Measurements from ENCODE around the gene DUSP18.
"Not testable (repeated sequence)": the region's sequence is repeated elsewhere in the genome, so short reads cannot be mapped to it uniquely, and the experiment has no call there.

Gene DUSP18

GRCh38 chr22:30634471-30635233, 33.0 kb downstream of the DUSP18 start:
- H3K27me3 Mint-ChIP-seq (ENCODE audit: low read depth, poor library complexity) = peaks cover 2% of the 10 kb centered on the region

GRCh38 chr22:30631469-30631868, 36.2 kb downstream of the DUSP18 start:
- not testable (repeated sequence) for H3K4me1 Mint-ChIP-seq; DNase-seq; H3K27me3 Mint-ChIP-seq (ENCODE audit: low read depth, poor library complexity); H3K36me3 Mint-ChIP-seq (ENCODE audit: low read depth); H3K27ac Mint-ChIP-seq; H3K9me3 Mint-ChIP-seq; H3K4me3 Mint-ChIP-seq

More at GRCh38 chr22:30634471-30635233, 33.0 kb downstream of the DUSP18 start:
- Mint-ChIP-seq H3K9me3 (peaks cover 10% of the 10 kb centered on the region), H3K36me3 (ENCODE audit: low read depth) (no peaks in the 10 kb centered on the region), H3K4me3 (peak overlapping the region; percentile 62), H3K27ac (no peak overlapping the region), H3K4me1 (peaks cover 15% of the 10 kb centered on the region)
- DNase-seq = peak; percentile 93
- TF ChIP-seq CTCF (IDR thresholded peaks at IDR 0.05) = peak; percentile 95

- no peak for TF ChIP-seq CTCF (IDR thresholded peaks at IDR 0.05)
- H3K27ac Mint-ChIP-seq = no peak overlapping the region
- peaks cover 8% of the 10 kb centered on the region for H3K4me1 Mint-ChIP-seq
- H3K36me3 Mint-ChIP-seq (ENCODE audit: low read depth) = no peaks in the 10 kb centered on the region
- H3K9me3 Mint-ChIP-seq = peaks cover 6% of the 10 kb centered on the region
- no peak overlapping the region for H3K4me3 Mint-ChIP-seq
- H3K27me3 Mint-ChIP-seq (ENCODE audit: low read depth, poor library complexity) = no peaks in the 10 kb centered on the region
- DNase-seq = no peak
Measured at GRCh38 chr22:30628491-30628890, 39.2 kb downstream of the DUSP18 start.

- Mint-ChIP-seq H3K9me3 (peaks cover 6% of the 10 kb centered on the region), H3K27ac (no peak overlapping the region), H3K36me3 (ENCODE audit: low read depth) (no peaks in the 10 kb centered on the region), H3K27me3 (ENCODE audit: low read depth, poor library complexity) (no peaks in the 10 kb centered on the region), H3K4me1 (peaks cover 8% of the 10 kb centered on the region), H3K4me3 (no peak overlapping the region)
- no peak for DNase-seq
- TF ChIP-seq CTCF (IDR thresholded peaks at IDR 0.05) = no peak
Measured at GRCh38 chr22:30627471-30627870, 40.2 kb downstream of the DUSP18 start.

- Mint-ChIP-seq H3K9me3 (peaks cover 6% of the 10 kb centered on the region), H3K36me3 (ENCODE audit: low read depth) (no peaks in the 10 kb centered on the region), H3K4me3 (no peak overlapping the region), H3K4me1 (peaks cover 8% of the 10 kb centered on the region), H3K27ac (no peak overlapping the region), H3K27me3 (ENCODE audit: low read depth, poor library complexity) (no peaks in the 10 kb centered on the region)
- no peak for DNase-seq
- TF ChIP-seq CTCF (IDR thresholded peaks at IDR 0.05) = no peak
Measured at GRCh38 chr22:30626413-30626812, 41.3 kb downstream of the DUSP18 start.

GRCh38 chr22:30619909-30620308, 47.8 kb downstream of the DUSP18 start:
- not testable (repeated sequence) for H3K9me3 Mint-ChIP-seq; H3K36me3 Mint-ChIP-seq (ENCODE audit: low read depth); H3K27ac Mint-ChIP-seq; H3K4me1 Mint-ChIP-seq; DNase-seq; H3K27me3 Mint-ChIP-seq (ENCODE audit: low read depth, poor library complexity); H3K4me3 Mint-ChIP-seq

- no peak for DNase-seq
- peaks cover 16% of the 10 kb centered on the region for H3K36me3 Mint-ChIP-seq (ENCODE audit: low read depth)
- no peak for TF ChIP-seq CTCF (IDR thresholded peaks at IDR 0.05)
- no peaks in the 10 kb centered on the region for H3K27me3 Mint-ChIP-seq (ENCODE audit: low read depth, poor library complexity)
- H3K27ac Mint-ChIP-seq = no peak overlapping the region
- H3K4me3 Mint-ChIP-seq = no peak overlapping the region
- no peaks in the 10 kb centered on the region for H3K4me1 Mint-ChIP-seq
- H3K9me3 Mint-ChIP-seq = no peaks in the 10 kb centered on the region
Measured at GRCh38 chr22:30617819-30618218, 49.9 kb downstream of the DUSP18 start.

Data from nephron progenitor cell (in vitro differentiated cells).